ENCODE results near the gene ITLN2.
A peak's percentile ranks its signal among the peaks of the same experiment; 100 is the strongest.
"Not testable (repeated sequence)": the region's sequence is repeated elsewhere in the genome, so short reads cannot be mapped to it uniquely, and the experiment has no call there.

Gene ITLN2

GRCh38 chr1:160954158-160955104, at the start of gene ITLN2:
Gene ITLN2 (minus strand): TSS chr1:160954809. CDS start chr1:160954741, 68 bp downstream.
- H3K4me3 ChIP-seq (ENCODE audit: low read depth in 1 of 2, low read length in 2 of 2), result no peak within 1 kb of the TSS
- no peaks in the 10 kb centered on the region for H3K9me3 ChIP-seq (ENCODE audit: control insufficient read depth in 1 of 2, low read length in 2 of 2)
- no peaks in the 10 kb centered on the region for H3K27me3 ChIP-seq (ENCODE audit: control insufficient read depth in 1 of 2, insufficient read depth in 2 of 2, low read length in 2 of 2)
- peaks cover 4 to 6% of the 10 kb centered on the region in 2 donors for H3K4me1 ChIP-seq (ENCODE audit: control insufficient read depth in 1 of 2, insufficient read depth in 2 of 2, low read length in 2 of 2)
- no peak within 1 kb of the TSS for H3K27ac ChIP-seq (ENCODE audit: low read depth, low read length)
- H3K9ac ChIP-seq (ENCODE audit: low read depth in 1 of 2, low read length in 2 of 2), result peak within 1 kb of the TSS in 1 of 2 donors; percentile 22
- no peaks in the 10 kb centered on the region for H3K36me3 ChIP-seq (ENCODE audit: control insufficient read depth in 1 of 2, insufficient read depth in 2 of 2, low read length in 2 of 2)

DNA sequence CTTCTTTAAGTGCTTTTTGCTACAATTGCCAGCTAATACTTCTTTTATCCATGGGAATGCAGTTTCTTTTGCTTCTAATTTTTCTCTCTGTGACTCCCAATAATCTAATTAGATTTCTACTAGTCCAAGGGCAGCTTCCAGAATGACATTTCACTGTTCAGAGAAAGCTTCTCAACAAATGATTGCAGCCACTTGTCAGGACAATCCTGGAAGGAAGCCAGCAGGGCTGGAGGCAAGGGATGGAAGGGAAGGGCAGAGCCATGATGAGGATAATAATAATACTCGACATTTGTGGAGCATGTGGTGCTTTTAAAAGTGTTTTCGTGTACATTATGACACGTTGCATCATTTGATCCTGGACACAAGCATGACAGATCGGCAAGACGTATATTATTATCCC, 46.9 kb upstream of the ITLN2 start:
- Histone ChIP-seq H3K27me3 (ENCODE audit: control insufficient read depth in 1 of 2, insufficient read depth in 2 of 2, low read length in 2 of 2) (no peaks in the 10 kb centered on the region), H3K36me3 (ENCODE audit: control insufficient read depth in 1 of 2, insufficient read depth in 2 of 2, low read length in 2 of 2) (peaks cover 22 to 35% of the 10 kb centered on the region in 2 donors), H3K4me3 (ENCODE audit: low read depth in 1 of 2, low read length in 2 of 2) (no peak overlapping the region), H3K27ac (ENCODE audit: low read depth, low read length) (no peak overlapping the region), H3K4me1 (ENCODE audit: control insufficient read depth in 1 of 2, insufficient read depth in 2 of 2, low read length in 2 of 2) (peaks cover 19 to 32% of the 10 kb centered on the region in 2 donors), H3K9ac (ENCODE audit: low read depth in 1 of 2, low read length in 2 of 2) (peak overlapping the region in 1 of 2 donors; percentile 21), H3K9me3 (ENCODE audit: control insufficient read depth in 1 of 2, low read length in 2 of 2) (no peaks in the 10 kb centered on the region)

DNA sequence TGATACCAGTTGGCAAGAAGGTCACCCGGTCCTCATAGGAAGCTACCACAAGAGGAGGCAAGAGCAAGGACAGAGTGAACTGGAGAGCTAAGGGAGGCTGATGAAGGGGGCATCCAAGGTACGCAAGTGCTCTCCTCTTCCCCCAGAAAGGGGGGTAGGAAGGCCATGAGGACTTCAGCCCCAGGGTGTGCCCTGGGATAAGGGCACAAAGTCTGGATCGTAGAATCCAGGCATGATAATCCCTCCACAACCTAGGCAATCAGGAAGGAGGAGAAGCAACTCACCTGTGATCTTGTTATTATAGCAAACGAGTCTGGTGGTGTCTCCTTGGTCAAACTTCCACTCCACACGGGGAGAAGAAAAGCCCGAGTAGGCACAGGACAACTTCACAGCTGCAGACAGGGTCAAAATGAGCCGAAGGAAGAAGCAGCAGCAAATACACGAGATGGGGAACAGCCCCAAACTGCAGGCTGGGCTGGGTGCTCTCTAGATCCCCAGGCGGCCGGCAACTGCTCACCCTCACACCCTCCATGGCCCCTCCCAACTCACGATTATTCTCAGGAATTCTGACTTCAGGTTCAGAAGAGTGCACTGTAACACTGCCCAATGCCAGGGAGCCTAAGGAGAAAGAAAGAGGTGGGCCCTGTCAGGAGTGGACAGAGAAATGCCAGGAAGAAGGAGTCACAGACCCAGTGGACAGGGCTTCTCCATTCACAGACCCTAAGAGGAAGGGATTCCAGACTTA, 46.3 kb upstream of the ITLN2 start:
- Histone ChIP-seq H3K27ac (ENCODE audit: low read depth, low read length) (no peak overlapping the region), H3K4me3 (ENCODE audit: low read depth in 1 of 2, low read length in 2 of 2) (no peak overlapping the region), H3K4me1 (ENCODE audit: control insufficient read depth in 1 of 2, insufficient read depth in 2 of 2, low read length in 2 of 2) (peaks cover 19 to 27% of the 10 kb centered on the region in 2 donors), H3K27me3 (ENCODE audit: control insufficient read depth in 1 of 2, insufficient read depth in 2 of 2, low read length in 2 of 2) (no peaks in the 10 kb centered on the region), H3K9me3 (ENCODE audit: control insufficient read depth in 1 of 2, low read length in 2 of 2) (no peaks in the 10 kb centered on the region), H3K36me3 (ENCODE audit: control insufficient read depth in 1 of 2, insufficient read depth in 2 of 2, low read length in 2 of 2) (peaks cover 22 to 40% of the 10 kb centered on the region in 2 donors), H3K9ac (ENCODE audit: low read depth in 1 of 2, low read length in 2 of 2) (peak overlapping the region in 1 of 2 donors; percentile 21)

GRCh38 chr1:160999376-160999775, 44.8 kb upstream of the ITLN2 start:
- H3K4me1 ChIP-seq (ENCODE audit: control insufficient read depth in 1 of 2, insufficient read depth in 2 of 2, low read length in 2 of 2), result peaks cover 19 to 27% of the 10 kb centered on the region in 2 donors
- no peak overlapping the region for H3K9ac ChIP-seq (ENCODE audit: low read depth in 1 of 2, low read length in 2 of 2)
- H3K27me3 ChIP-seq (ENCODE audit: control insufficient read depth in 1 of 2, insufficient read depth in 2 of 2, low read length in 2 of 2), result no peaks in the 10 kb centered on the region
- no peaks in the 10 kb centered on the region for H3K9me3 ChIP-seq (ENCODE audit: control insufficient read depth in 1 of 2, low read length in 2 of 2)
- H3K27ac ChIP-seq (ENCODE audit: low read depth, low read length), result no peak overlapping the region
- no peak overlapping the region for H3K4me3 ChIP-seq (ENCODE audit: low read depth in 1 of 2, low read length in 2 of 2)
- H3K36me3 ChIP-seq (ENCODE audit: control insufficient read depth in 1 of 2, insufficient read depth in 2 of 2, low read length in 2 of 2), result peaks cover 22 to 40% of the 10 kb centered on the region in 2 donors

- peaks cover 19 to 26% of the 10 kb centered on the region in 2 donors for H3K4me1 ChIP-seq (ENCODE audit: control insufficient read depth in 1 of 2, insufficient read depth in 2 of 2, low read length in 2 of 2)
- H3K9ac ChIP-seq (ENCODE audit: low read depth in 1 of 2, low read length in 2 of 2), result peak overlapping the region in 1 of 2 donors; percentile 3
- peaks cover 22 to 40% of the 10 kb centered on the region in 2 donors for H3K36me3 ChIP-seq (ENCODE audit: control insufficient read depth in 1 of 2, insufficient read depth in 2 of 2, low read length in 2 of 2)
- no peaks in the 10 kb centered on the region for H3K9me3 ChIP-seq (ENCODE audit: control insufficient read depth in 1 of 2, low read length in 2 of 2)
- no peaks in the 10 kb centered on the region for H3K27me3 ChIP-seq (ENCODE audit: control insufficient read depth in 1 of 2, insufficient read depth in 2 of 2, low read length in 2 of 2)
- no peak overlapping the region for H3K27ac ChIP-seq (ENCODE audit: low read depth, low read length)
- H3K4me3 ChIP-seq (ENCODE audit: low read depth in 1 of 2, low read length in 2 of 2), result no peak overlapping the region
These were observed 42.9 kb upstream of the ITLN2 start for GRCh38 chr1:160997323-160998038.

DNA sequence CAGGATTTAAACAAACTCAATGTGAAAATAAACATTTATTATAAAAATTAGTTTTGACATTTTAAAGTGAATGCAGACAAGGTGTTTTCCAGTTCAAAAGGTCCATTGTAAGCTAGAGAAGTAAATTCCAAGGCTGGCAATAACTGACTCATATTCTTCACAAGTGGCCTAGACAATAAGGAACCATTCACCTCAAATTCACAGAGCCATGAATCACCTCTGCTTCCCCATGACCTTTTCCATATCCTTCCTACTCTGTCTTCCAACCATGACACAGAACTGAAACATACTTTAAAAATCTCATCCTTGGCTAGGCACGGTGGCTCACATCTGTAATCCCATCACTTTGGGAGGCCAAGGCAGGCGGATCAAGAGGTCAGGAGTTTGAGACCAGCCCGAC, 41.6 kb upstream of the ITLN2 start:
- peaks cover 22 to 37% of the 10 kb centered on the region in 2 donors for H3K36me3 ChIP-seq (ENCODE audit: control insufficient read depth in 1 of 2, insufficient read depth in 2 of 2, low read length in 2 of 2)
- peaks cover 12 to 15% of the 10 kb centered on the region in 2 donors for H3K4me1 ChIP-seq (ENCODE audit: control insufficient read depth in 1 of 2, insufficient read depth in 2 of 2, low read length in 2 of 2)
- no peak overlapping the region for H3K27ac ChIP-seq (ENCODE audit: low read depth, low read length)
- no peak overlapping the region for H3K9ac ChIP-seq (ENCODE audit: low read depth in 1 of 2, low read length in 2 of 2)
- H3K4me3 ChIP-seq (ENCODE audit: low read depth in 1 of 2, low read length in 2 of 2), result no peak overlapping the region
- no peaks in the 10 kb centered on the region for H3K27me3 ChIP-seq (ENCODE audit: control insufficient read depth in 1 of 2, insufficient read depth in 2 of 2, low read length in 2 of 2)
- no peaks in the 10 kb centered on the region for H3K9me3 ChIP-seq (ENCODE audit: control insufficient read depth in 1 of 2, low read length in 2 of 2)

- Histone ChIP-seq H3K36me3 (ENCODE audit: control insufficient read depth in 1 of 2, insufficient read depth in 2 of 2, low read length in 2 of 2) (peaks cover 2 to 12% of the 10 kb centered on the region in 2 donors), H3K27ac (ENCODE audit: low read depth, low read length) (no peak overlapping the region), H3K4me1 (ENCODE audit: control insufficient read depth in 1 of 2, insufficient read depth in 2 of 2, low read length in 2 of 2) (peaks cover 7 to 14% of the 10 kb centered on the region in 2 donors), H3K9ac (ENCODE audit: low read depth in 1 of 2, low read length in 2 of 2) (no peak overlapping the region), H3K9me3 (ENCODE audit: control insufficient read depth in 1 of 2, low read length in 2 of 2) (no peaks in the 10 kb centered on the region), H3K27me3 (ENCODE audit: control insufficient read depth in 1 of 2, insufficient read depth in 2 of 2, low read length in 2 of 2) (no peaks in the 10 kb centered on the region), H3K4me3 (ENCODE audit: low read depth in 1 of 2, low read length in 2 of 2) (no peak overlapping the region)
These were observed 39.1 kb upstream of the ITLN2 start for GRCh38 chr1:160993544-160994193.

- H3K9me3 ChIP-seq (ENCODE audit: control insufficient read depth in 1 of 2, low read length in 2 of 2); H3K36me3 ChIP-seq (ENCODE audit: control insufficient read depth in 1 of 2, insufficient read depth in 2 of 2, low read length in 2 of 2): not testable (repeated sequence)
These were observed 37.4 kb upstream of the ITLN2 start for GRCh38 chr1:160992036-160992435.

GRCh38 chr1:160987359-160988050, 32.9 kb upstream of the ITLN2 start:
- Histone ChIP-seq H3K27me3 (ENCODE audit: control insufficient read depth in 1 of 2, insufficient read depth in 2 of 2, low read length in 2 of 2) (no peaks in the 10 kb centered on the region), H3K4me3 (ENCODE audit: low read depth in 1 of 2, low read length in 2 of 2) (no peak overlapping the region), H3K4me1 (ENCODE audit: control insufficient read depth in 1 of 2, insufficient read depth in 2 of 2, low read length in 2 of 2) (peaks cover 3 to 4% of the 10 kb centered on the region in 2 donors), H3K9me3 (ENCODE audit: control insufficient read depth in 1 of 2, low read length in 2 of 2) (no peaks in the 10 kb centered on the region), H3K27ac (ENCODE audit: low read depth, low read length) (no peak overlapping the region), H3K9ac (ENCODE audit: low read depth in 1 of 2, low read length in 2 of 2) (no peak overlapping the region), H3K36me3 (ENCODE audit: control insufficient read depth in 1 of 2, insufficient read depth in 2 of 2, low read length in 2 of 2) (no peaks in the 10 kb centered on the region)

More at GRCh38 chr1:160992036-160992435, 37.4 kb upstream of the ITLN2 start:
- H3K27ac ChIP-seq (ENCODE audit: low read depth, low read length); H3K9ac ChIP-seq (ENCODE audit: low read depth in 1 of 2, low read length in 2 of 2); H3K4me3 ChIP-seq (ENCODE audit: low read depth in 1 of 2, low read length in 2 of 2); H3K4me1 ChIP-seq (ENCODE audit: control insufficient read depth in 1 of 2, insufficient read depth in 2 of 2, low read length in 2 of 2); H3K27me3 ChIP-seq (ENCODE audit: control insufficient read depth in 1 of 2, insufficient read depth in 2 of 2, low read length in 2 of 2): not testable (repeated sequence)

Measured in duodenal mucosa (tissue), 2 donors.